Mononuclear cell (primary cell): ENCODE measurements around the gene SLIT1. TPM values are rescaled to one million over a fixed set of nuclear protein-coding genes. Genes with fewer than 3 reads are reported as not detected.

Experiments used
- H3K27me3 ChIP-seq: 2 replicates; pipeline ENCODE4 v1.6.0; 2011; ENCODE audit warnings: low read length, control low read depth; ENCODE audit not compliant: insufficient read depth
- H3K4me1 ChIP-seq: 2 replicates; pipeline ENCODE4 v1.5.1; 2011; ENCODE audit warnings: mild to moderate bottlenecking, low read length, control low read depth; ENCODE audit not compliant: insufficient read depth
- H3K4me3 ChIP-seq: 2 replicates; pipeline ENCODE4 v1.5.1; 2011; ENCODE audit warnings: mild to moderate bottlenecking, low read length, moderate library complexity
- H3K9me3 ChIP-seq: 2 replicates; pipeline ENCODE4 v1.5.1; 2011; ENCODE audit warnings: low read depth, mild to moderate bottlenecking, control low read depth, low read length
- total RNA-seq: library from RNA; depleted of rRNA; stranded (reverse); fragments of >200 nt; gene quantifications from one replicate; pipeline ENCODE4 v1.2.3, GENCODE V29; 2012

SLIT1 gene
- total RNA-seq, 1 donor, result 0.10 TPM

DNA sequence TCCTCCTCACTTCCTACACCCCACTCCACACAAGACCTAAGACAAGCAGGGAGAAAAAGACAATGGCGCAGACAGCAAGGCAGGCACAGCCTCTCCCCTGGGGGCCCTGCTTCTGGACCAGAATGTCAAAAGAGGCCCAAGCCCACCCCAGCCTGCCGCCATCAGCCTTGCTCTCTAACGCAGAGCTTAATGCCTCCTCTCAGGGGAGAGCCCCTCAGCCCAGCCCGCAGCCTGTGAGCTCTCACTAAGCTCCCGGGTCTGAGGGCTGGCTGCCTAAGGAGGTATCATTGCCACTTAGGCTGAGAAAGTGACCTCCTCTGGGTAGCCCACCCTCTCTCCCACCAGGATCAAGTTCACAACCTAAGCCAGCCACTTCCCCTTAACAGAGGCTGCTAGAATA is 16.7 kb downstream of the SLIT1 start:
- no peaks in the 10 kb centered on the region for H3K4me1 ChIP-seq
- H3K4me3 ChIP-seq, result no peak overlapping the region
- H3K27me3 ChIP-seq, result no peaks in the 10 kb centered on the region
- H3K9me3 ChIP-seq, result no peaks in the 10 kb centered on the region

DNA sequence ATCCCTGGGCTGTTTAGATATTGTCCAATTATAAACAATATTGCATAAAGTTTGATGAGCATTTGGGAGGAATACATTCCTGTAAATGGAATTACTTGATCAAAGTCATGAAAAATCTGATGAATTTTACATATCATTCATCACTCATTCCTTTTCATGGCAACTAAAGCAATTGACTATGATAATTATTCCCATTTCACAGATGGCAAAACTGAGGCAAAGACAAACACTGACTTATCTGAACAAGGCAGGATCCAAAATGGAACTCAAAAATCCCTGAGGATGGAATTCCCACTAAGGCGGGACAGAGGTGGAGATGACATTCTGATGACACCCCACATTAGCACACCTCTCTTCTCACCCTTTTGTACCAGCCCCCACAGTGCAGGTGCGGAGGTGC is 17.1 kb downstream of the SLIT1 start:
- H3K4me3 ChIP-seq, result no peak overlapping the region

DNA sequence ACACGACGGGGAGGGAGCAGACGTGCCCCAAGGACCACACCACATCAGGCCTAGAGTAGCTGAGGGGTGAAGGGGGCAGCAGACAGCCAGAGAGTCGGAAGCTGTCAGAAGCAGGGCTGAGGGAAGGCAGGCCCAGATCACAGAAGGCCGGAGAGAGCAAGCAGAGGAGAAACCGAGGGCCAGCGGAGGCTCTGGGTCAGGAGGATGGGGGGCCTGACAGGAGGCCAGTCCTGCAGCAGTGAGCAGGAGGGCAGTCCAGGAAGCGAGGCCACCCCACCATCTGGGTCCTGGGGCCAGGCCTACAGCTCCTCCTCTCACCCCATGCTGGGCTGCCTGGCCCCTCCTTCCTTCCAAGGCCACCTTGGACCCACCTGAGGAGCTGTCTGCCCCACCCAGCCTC is 20.3 kb downstream of the SLIT1 start:
- Histone ChIP-seq H3K9me3 (no peaks in the 10 kb centered on the region), H3K4me3 (no peak overlapping the region), H3K27me3 (no peaks in the 10 kb centered on the region), H3K4me1 (no peaks in the 10 kb centered on the region)

More for the DNA sequence above, 17.1 kb downstream of the SLIT1 start:
- Histone ChIP-seq H3K9me3 (no peaks in the 10 kb centered on the region), H3K4me1 (no peaks in the 10 kb centered on the region), H3K27me3 (no peaks in the 10 kb centered on the region)

DNA sequence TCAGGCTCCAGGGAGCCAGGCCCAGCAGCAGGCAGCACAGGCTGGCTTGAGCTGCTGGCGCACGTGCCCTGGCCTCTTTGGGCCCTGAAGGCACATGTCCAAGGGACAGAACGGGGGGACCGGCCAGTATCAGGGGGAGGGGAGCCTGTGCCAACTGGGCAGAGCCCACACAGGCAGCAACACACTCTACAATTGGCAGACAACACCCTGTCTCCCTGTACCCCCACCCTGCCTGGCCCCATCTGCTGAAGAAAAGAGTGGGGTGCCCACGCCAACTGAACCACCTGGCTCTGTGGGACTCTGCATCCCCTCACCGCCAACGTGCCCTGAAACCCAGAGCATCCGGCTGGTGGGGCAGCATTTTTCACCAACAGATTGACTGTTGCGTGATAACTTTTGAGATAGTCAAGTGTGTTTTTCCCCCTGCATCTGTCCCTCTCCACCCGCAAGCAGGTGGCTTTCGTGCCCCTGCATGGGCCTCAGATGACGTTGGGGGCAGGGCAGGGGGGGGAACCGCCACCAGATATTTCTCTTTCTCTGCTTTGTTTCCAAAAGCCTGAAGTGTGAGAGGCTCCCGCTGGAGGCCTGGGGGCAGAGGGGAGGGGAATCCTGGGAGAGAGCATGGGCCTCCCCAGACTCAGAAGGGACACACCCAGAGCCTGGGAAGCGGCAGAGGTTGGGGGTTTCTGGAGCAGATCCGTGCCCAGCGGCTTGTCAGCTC is 21.8 kb downstream of the SLIT1 start:
- Histone ChIP-seq H3K9me3 (no peaks in the 10 kb centered on the region), H3K4me1 (no peaks in the 10 kb centered on the region)

DNA sequence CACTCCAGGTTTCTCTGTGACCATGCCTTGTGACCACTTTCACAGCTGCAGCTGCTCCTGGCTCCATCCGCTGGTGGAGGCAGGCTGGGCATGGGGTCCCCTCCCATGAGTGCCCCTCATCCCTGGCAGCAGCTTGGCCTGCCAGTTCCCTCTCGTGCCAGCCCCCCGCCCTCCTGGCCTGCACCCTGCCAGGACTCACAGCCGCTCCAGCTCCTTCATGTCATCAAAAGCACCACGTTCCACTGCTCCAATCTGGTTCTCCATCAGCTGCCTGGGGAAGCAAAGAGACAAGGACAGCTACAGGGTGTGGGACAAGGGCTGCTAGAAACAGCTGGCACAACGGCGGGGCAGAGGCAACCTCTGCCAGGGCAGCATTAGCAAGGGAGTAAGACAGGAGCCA is 22.6 kb downstream of the SLIT1 start:
- Histone ChIP-seq H3K4me3 (no peak overlapping the region), H3K4me1 (no peaks in the 10 kb centered on the region), H3K9me3 (no peaks in the 10 kb centered on the region), H3K27me3 (no peaks in the 10 kb centered on the region)

More for the DNA sequence above, 21.8 kb downstream of the SLIT1 start:
- Histone ChIP-seq H3K4me3 (no peak overlapping the region), H3K27me3 (no peaks in the 10 kb centered on the region)

DNA sequence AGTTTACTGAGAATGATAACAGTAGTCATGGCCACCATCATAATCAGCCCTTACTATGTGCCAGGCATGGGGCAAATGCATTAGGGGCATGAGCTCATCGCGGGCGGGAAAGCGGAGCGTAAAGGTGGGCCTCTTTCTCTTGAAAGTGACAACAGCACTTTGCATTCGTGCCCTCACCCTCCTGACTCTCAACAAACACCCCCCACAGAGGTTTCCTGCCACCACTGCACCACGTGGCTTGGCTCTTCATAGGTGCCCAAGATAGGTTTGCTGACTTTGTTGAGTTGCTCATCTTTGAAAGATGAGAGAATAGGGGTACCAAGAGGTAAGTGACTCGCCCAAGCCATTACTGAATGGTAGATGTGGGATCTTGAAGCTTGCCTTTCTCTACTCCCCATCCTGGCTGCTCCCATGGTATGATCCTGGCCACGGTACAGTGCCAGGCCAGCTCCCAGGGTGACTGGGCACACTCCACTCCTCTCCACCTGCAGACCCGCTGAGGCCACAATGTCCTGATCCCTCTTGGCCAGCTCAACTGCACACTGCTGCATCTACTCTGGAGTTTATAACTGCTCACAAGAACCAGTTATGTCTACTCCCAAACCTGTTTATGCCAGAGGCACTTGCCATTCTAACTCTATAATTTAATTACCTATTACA is 26.0 kb downstream of the SLIT1 start:
- Histone ChIP-seq H3K4me3 (no peak overlapping the region), H3K27me3 (no peaks in the 10 kb centered on the region), H3K9me3 (no peaks in the 10 kb centered on the region), H3K4me1 (no peaks in the 10 kb centered on the region)

DNA sequence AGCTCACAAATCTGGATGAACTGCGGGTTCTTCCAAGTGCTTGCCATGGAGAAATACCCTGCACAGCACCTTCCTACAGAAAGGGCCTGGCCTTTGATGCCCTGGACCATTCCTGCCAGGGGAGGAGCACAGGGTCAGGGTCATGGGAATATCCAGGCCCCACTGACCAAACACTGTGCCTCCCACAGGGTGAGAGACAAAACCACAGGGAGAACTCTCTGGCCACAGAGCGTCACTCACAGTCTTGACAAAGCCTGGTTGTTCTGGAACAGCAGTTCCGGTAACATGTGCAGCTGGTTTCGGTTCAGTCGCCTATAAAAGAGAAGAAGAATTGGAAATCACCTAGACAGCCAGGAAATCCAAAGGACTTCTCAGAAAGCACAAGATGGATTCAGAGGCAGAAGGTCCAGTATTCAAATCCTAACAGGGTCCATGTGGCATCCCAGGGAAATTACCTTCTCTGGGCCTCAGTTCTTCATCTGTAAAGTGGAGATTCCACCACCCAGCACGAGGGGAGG is 28.1 kb downstream of the SLIT1 start:
- no peaks in the 10 kb centered on the region for H3K27me3 ChIP-seq
- no peaks in the 10 kb centered on the region for H3K4me1 ChIP-seq
- H3K4me3 ChIP-seq, result no peak overlapping the region
- no peaks in the 10 kb centered on the region for H3K9me3 ChIP-seq

DNA sequence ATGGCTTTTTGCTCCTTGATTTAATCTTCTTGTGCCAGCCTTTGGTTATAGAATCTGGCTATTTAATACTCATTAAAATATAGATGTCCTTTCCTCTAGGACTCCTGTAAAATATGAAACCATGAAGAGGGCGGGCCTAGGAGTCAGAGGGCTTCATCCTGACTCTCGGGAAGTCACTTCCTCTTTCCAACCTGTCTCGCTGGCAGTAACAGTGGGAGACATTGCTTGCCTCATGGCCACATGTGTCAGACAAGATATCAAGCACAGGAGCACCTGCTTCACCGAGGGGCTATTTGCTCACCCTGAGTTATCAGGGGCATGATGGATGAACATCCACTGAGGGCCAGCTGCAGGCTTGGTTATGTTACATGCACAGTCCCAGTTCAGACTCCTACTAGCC is 31.0 kb downstream of the SLIT1 start:
- H3K4me3 ChIP-seq, result no peak overlapping the region
- H3K4me1 ChIP-seq, result no peaks in the 10 kb centered on the region
- no peaks in the 10 kb centered on the region for H3K27me3 ChIP-seq
- no peaks in the 10 kb centered on the region for H3K9me3 ChIP-seq

DNA sequence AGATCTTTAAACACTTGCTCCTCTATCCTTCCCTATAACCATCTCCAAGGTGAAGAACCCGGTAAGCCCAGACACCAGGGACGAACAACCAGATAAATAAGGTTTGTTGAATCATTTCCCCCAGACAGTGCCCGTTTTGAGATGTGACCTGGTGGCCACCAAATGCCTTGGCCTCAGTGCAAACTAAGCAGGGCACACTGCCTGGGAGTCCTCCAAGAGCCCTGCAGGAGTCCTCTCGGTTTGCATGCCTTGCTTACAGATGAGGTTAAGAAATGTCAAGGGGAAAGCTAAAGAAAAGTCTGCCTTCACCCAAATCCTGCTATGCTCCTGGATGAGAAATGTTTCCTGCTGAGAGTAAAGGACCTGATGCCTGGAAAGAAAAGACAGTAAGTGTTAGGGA is 31.6 kb downstream of the SLIT1 start:
- Histone ChIP-seq H3K4me1 (no peaks in the 10 kb centered on the region), H3K27me3 (no peaks in the 10 kb centered on the region), H3K4me3 (no peak overlapping the region), H3K9me3 (no peaks in the 10 kb centered on the region)

DNA sequence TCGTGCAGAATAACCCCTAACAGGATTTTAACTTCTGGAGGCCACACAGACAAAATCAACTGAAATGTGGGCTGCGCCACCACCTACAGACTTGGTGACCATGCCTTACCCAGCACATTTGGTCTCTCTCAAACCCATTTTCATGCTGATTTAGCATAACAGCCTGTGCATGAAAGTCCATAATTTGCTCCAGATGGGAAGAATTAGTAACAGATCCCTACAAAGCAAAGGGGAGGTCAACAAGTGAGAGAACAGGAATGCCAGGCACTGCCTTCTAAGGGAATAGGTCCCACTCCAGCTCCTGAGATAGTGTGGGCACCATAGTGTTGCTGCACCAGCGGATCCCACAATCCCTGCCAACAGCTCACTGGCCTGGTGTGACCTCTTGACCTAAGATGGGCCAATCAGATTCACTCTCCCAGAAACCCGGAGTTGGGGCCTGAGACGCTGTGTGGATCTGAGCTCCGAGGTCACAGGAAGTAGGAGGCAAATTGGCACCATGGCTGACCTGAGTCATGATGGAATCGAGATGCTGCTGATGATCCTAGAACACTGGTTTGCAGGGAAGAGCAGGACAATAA is 32.4 kb downstream of the SLIT1 start:
- Histone ChIP-seq H3K9me3 (no peaks in the 10 kb centered on the region), H3K27me3 (no peaks in the 10 kb centered on the region), H3K4me1 (no peaks in the 10 kb centered on the region), H3K4me3 (no peak overlapping the region)

DNA sequence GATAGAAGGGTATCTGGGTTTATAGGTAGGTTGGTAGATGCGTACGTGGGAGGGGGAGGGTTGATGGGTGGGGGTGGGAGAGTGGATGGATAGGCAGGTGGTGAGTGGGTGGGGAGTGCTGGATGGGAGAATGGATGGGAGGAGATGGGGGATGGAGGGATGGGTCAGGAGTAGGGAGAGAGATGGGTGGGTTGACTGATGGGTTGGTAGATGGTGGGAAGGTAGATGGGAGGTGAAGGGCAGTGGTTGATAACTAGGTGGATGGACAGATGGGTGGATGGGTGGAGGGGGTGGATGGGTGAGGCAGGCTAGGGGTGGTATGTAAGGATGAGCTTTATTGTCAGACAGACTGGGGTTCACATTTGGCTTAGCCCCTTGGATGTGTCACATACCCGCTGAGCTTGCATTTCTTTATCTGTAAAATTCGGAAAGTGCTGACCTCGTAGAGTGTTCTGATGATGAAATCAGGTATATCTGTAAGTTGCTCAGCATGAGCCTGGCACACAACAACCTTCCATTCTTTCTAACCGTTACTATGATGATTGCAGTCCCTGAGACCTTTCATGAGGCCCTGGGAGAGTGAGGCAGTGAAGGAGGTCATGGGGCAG is 34.3 kb downstream of the SLIT1 start:
- H3K4me1 ChIP-seq, result no peaks in the 10 kb centered on the region
- H3K4me3 ChIP-seq, result no peak overlapping the region
- no peaks in the 10 kb centered on the region for H3K9me3 ChIP-seq
- H3K27me3 ChIP-seq, result no peaks in the 10 kb centered on the region

DNA sequence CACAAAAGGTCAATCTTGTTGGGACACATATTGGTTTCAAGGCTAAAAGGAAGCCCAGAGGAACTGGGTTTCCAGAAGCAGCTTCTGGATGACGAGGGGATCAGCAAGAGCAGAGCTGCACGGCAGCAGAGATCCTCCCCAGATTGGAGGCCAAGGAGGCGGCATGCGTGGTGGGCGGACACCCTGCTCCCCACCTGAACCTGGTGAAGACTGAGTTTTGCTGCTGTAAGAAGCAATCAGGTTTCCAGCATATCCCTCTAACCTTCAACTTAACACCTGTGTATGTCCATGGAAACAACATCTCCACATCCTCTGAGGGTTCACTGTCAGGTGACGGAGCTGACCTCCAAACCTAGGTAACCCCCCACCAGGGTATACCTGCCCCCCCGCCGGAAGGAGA is 35.1 kb downstream of the SLIT1 start:
- H3K27me3 ChIP-seq, result no peaks in the 10 kb centered on the region
- H3K4me1 ChIP-seq, result no peaks in the 10 kb centered on the region
- H3K4me3 ChIP-seq, result no peak overlapping the region
- no peaks in the 10 kb centered on the region for H3K9me3 ChIP-seq

DNA sequence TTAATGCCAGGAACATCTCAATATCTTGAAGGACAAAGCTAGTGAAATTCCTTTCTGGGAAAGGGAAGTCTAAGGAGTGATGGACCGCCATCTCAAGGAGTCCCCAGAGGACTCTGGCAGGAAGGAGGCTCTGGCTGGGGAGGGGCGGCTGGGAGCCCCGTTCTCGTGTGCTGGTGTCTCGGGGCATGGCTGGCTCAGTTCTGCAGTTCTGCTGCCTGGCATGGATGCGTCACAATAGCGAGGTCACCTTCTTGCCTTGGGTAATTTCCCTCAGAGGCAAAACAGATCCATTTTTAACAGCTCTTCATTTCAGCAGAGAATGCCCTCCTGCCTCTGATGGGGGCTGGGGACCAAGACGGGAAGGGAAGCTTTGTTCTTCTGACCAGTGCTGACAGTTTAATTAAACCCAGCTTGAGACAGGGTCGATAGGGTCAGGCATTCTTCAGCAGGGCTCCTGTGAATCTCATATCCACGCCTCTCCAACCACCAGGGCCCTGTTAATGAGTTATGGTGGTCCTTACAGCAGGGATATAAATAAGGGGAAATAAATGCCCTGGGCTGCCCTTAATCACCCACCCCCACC is 35.7 kb downstream of the SLIT1 start:
- Histone ChIP-seq H3K4me3 (no peak overlapping the region), H3K4me1 (no peaks in the 10 kb centered on the region), H3K9me3 (no peaks in the 10 kb centered on the region), H3K27me3 (no peaks in the 10 kb centered on the region)

DNA sequence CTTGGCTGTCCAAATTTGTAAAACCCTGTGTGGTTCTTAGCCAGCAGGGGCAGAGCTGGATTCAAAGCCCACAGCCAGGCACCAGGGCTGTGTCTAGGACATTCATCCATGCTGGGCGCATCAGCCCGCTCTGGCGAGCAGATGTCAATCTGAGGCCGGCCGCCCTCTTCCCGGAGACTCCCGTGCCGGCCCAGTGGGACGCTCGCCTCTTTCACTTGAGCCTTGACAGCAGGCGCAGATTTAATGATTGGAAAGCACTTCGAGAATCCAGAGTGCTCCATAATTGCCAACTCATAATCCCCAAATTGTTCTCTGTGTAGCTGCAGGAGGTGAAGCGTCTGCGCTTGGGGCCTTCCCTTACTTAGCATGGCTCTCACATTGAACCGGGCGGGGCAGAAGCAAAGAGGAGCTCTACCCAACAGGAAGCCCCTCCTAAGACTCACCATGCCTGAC is 36.7 kb downstream of the SLIT1 start:
- Histone ChIP-seq H3K27me3 (no peaks in the 10 kb centered on the region), H3K9me3 (no peaks in the 10 kb centered on the region), H3K4me3 (no peak overlapping the region), H3K4me1 (no peaks in the 10 kb centered on the region)

DNA sequence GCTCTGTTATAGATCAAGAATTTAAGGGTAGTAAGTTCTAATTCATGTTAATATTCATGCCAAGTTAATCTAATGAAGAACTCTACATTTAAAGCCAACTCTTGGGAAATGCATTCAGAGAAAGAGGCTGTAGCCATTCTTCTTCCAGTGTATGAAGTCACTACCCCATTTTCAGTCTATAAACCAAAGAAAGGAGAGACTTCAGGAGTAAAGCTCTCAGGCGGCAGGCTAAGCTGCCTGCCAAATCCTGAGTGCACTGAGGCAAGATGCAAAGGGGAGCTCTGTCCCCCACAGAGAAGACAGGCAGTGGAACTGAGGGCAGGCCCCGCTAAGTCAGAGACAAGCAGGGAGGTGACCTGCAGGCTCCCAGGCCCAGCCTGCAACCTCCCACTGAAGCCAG is 41.5 kb downstream of the SLIT1 start:
- H3K27me3 ChIP-seq, result no peaks in the 10 kb centered on the region
- peaks cover 14% of the 10 kb centered on the region for H3K4me1 ChIP-seq
- no peak overlapping the region for H3K4me3 ChIP-seq
- H3K9me3 ChIP-seq, result no peaks in the 10 kb centered on the region
